IMR-90 (cell line): Measurements from ENCODE around the gene CALML3. TPM values are rescaled to one million over a fixed set of nuclear protein-coding genes. Genes with fewer than 3 reads are reported as not detected.
A peak's percentile ranks its signal among the peaks of the same experiment; 100 is the strongest.

ENCODE experiments used
- ATAC-seq: fragments of 200-7000 bp; cut with Tn5 transposase; 2 replicates; pipeline ENCODE4 v1.9.1; 2020; ENCODE audit warnings: low read depth, mild to moderate bottlenecking, moderate library complexity
- BruUV-seq: library from RNA; stranded (reverse); fragments of 400-500 nt; replicated peaks from 2 replicates; lab custom pipeline; 2021; lab: Mats Ljungman, UMichigan
- CTCF ChIA-PET: fragments of 300-600 bp; formaldehyde crosslinking; extraction: SDS; loops from one replicate; lab custom pipeline; 2021; ENCODE audit warnings: antibody characterized with exemption; lab: Yijun Ruan, JAX
- POLR2A ChIA-PET: fragments of 300-600 bp; sonication (Branson Sonifier 250); formaldehyde crosslinking; loops from one replicate; lab custom pipeline; 2022; ENCODE audit warnings: antibody characterized with exemption; ENCODE audit not compliant: unreplicated experiment; lab: Charles Lee
- DNase-seq: peaks from one replicate; pipeline ENCODE4 v3.0.0; 2013
- H2AFZ ChIP-seq: replicated peaks from 2 replicates; pipeline ENCODE3; 2013; ENCODE audit warnings: low read length, mild to moderate bottlenecking; ENCODE audit not compliant: poor library complexity
- H2AK5ac ChIP-seq: 2 replicates; pipeline ENCODE4 v1.6.1; 2013; ENCODE audit warnings: low read depth, low read length, inconsistent platforms
- H2AK9ac ChIP-seq: replicated peaks from 2 replicates; pipeline ENCODE3; 2013; ENCODE audit warnings: mild to moderate bottlenecking, low read depth, low read length, moderate library complexity; ENCODE audit not compliant: poor library complexity
- H2BK120ac ChIP-seq: 2 replicates; pipeline ENCODE4 v1.6.1; 2013; ENCODE audit warnings: low read depth, low read length, inconsistent platforms
- H2BK15ac ChIP-seq: 3 replicates; pipeline ENCODE4 v1.6.1; 2013; ENCODE audit warnings: low read depth, low read length, inconsistent platforms
- H2BK20ac ChIP-seq: 2 replicates; pipeline ENCODE4 v1.6.1; 2013; ENCODE audit warnings: low read depth, mild to moderate bottlenecking, inconsistent platforms, low read length, moderate library complexity
- H2BK5ac ChIP-seq: 2 replicates; pipeline ENCODE4 v1.6.1; 2013; ENCODE audit warnings: mild to moderate bottlenecking, low read depth, low read length, inconsistent platforms; ENCODE audit not compliant: poor library complexity, severe bottlenecking
- H3K14ac ChIP-seq: replicated peaks from 2 replicates; pipeline ENCODE4 v1.6.1; 2013; ENCODE audit warnings: low read depth, low read length, inconsistent platforms
- H3K18ac ChIP-seq: 2 replicates; pipeline ENCODE4 v1.6.1; 2013; ENCODE audit warnings: low read depth, low read length, control low read depth
- H3K23ac ChIP-seq: 2 replicates; pipeline ENCODE4 v1.6.1; 2013; ENCODE audit warnings: low read depth, low read length, inconsistent platforms
- H3K27ac ChIP-seq: 2 replicates; pipeline ENCODE4 v1.5.1; 2013; ENCODE audit warnings: mild to moderate bottlenecking, control low read depth, low read length; ENCODE audit not compliant: insufficient read depth
- H3K27me3 ChIP-seq: 2 replicates; pipeline ENCODE4 v1.6.1; 2013; ENCODE audit warnings: low read length; ENCODE audit not compliant: control insufficient read depth, insufficient read depth
- H3K36me3 ChIP-seq: 2 replicates; pipeline ENCODE4 v1.6.1; 2013; ENCODE audit warnings: low read length, mixed read lengths; ENCODE audit not compliant: control insufficient read depth, insufficient read depth
- H3K4ac ChIP-seq: 2 replicates; pipeline ENCODE4 v1.6.1; 2013; ENCODE audit warnings: low read depth, low read length, inconsistent platforms
- H3K4me1 ChIP-seq: 2 replicates; pipeline ENCODE4 v1.6.1; 2013; ENCODE audit warnings: low read length, mixed read lengths; ENCODE audit not compliant: control insufficient read depth, insufficient read depth
- H3K4me2 ChIP-seq: 2 replicates; pipeline ENCODE4 v1.6.1; 2013; ENCODE audit warnings: low read depth, mild to moderate bottlenecking, control low read depth, low read length, moderate library complexity
- H3K4me3 ChIP-seq: 2 replicates; pipeline ENCODE4 v1.5.1; 2013; ENCODE audit warnings: low read depth, mild to moderate bottlenecking, control low read depth, low read length, moderate library complexity; ENCODE audit not compliant: insufficient read depth
- H3K56ac ChIP-seq: 2 replicates; pipeline ENCODE4 v1.6.1; 2013; ENCODE audit warnings: low read length, inconsistent platforms; ENCODE audit not compliant: insufficient read depth; ENCODE audit errors: extremely low read depth
- H3K79me1 ChIP-seq, 2 experiments: 2 replicates each; pipeline ENCODE4 v1.6.1; 2013; ENCODE audit warnings: low read length in 2 of 2, inconsistent platforms in 1 of 2, low read depth in 1 of 2
- H3K9ac ChIP-seq: 2 replicates; pipeline ENCODE4 v1.6.1; 2013; ENCODE audit warnings: low read depth, low read length, control low read depth
- H3K9me1 ChIP-seq: 2 replicates; pipeline ENCODE4 v1.6.1; 2013; ENCODE audit warnings: low read length, inconsistent platforms; ENCODE audit not compliant: insufficient read depth
- H3K9me3 ChIP-seq: 2 replicates; pipeline ENCODE4 v1.6.1; 2013; ENCODE audit warnings: low read length; ENCODE audit not compliant: control insufficient read depth, insufficient read depth
- H4K20me1 ChIP-seq: 2 replicates; pipeline ENCODE4 v1.6.1; 2013; ENCODE audit warnings: low read length, inconsistent platforms; ENCODE audit not compliant: insufficient read depth
- H4K5ac ChIP-seq: 2 replicates; pipeline ENCODE4 v1.6.1; 2013; ENCODE audit warnings: mild to moderate bottlenecking, low read depth, low read length, control low read depth
- H4K8ac ChIP-seq, 2 experiments: 2 replicates each; pipeline ENCODE4 v1.6.1; 2013; ENCODE audit warnings: low read depth in 2 of 2, low read length in 2 of 2, control low read depth in 1 of 2, inconsistent platforms in 1 of 2
- H4K91ac ChIP-seq: 2 replicates; pipeline ENCODE4 v1.6.1; 2013; ENCODE audit warnings: low read depth, low read length, inconsistent platforms; ENCODE audit not compliant: insufficient read depth
- FOS ChIP-seq: fragments of 150-350 bp; IDR thresholded peaks from 2 replicates; pipeline ENCODE4 v1.6.1; 2016; ENCODE audit warnings: low read depth, low read length
- WGBS, 2 experiments: methylation state at CpG; one replicate each; pipeline versions ENCODE4 v1.1.5 to v1.1.7; 2013; ENCODE audit warnings: missing lambda C conversion rate in 2 of 2; ENCODE audit not compliant: insufficient read length in 1 of 2; ENCODE audit errors: extremely low coverage in 2 of 2; 5-methylcytosine and 5-hydroxymethylcytosine counted together
- dilution Hi-C: fragments of 300-500 bp; cut with HindIII; formaldehyde crosslinking; loops from one replicate; pipeline ENCODE4 v1.14.3; 2018; ENCODE audit warnings: low sequenced_read_pairs; ENCODE audit not compliant: unreplicated experiment
- in situ Hi-C: fragments of 300-500 bp; cut with MboI; formaldehyde crosslinking; loops from 3 replicates; pipeline ENCODE4 v1.14.3; 2019; ENCODE audit warnings: low sequenced_read_pairs, inconsistent platforms, mixed read lengths
- intact Hi-C: fragments of 100-400 bp; cut with micrococcal nuclease; formaldehyde crosslinking; loops from 2 replicates; pipeline ENCODE4 v1.10.0; 2022
- polyA plus RNA-seq, 3 experiments: library from polyadenylated mRNA; depleted of rRNA; stranded (reverse); fragments of >200 nt; gene quantifications; 2 replicates each; pipeline ENCODE4 v1.2.3, GENCODE V29; 2012; ENCODE audit warnings: low replicate concordance in 1 of 3
- total RNA-seq: library from RNA; depleted of rRNA; stranded (reverse); fragments of >200 nt; gene quantifications from 2 replicates; pipeline ENCODE4 v1.2.3, GENCODE V29; 2012

The CALML3 gene
- total and polyA plus RNA-seq, 2 of the 4 experiments (the other 2 are of a cell fraction), result not detected

DNA sequence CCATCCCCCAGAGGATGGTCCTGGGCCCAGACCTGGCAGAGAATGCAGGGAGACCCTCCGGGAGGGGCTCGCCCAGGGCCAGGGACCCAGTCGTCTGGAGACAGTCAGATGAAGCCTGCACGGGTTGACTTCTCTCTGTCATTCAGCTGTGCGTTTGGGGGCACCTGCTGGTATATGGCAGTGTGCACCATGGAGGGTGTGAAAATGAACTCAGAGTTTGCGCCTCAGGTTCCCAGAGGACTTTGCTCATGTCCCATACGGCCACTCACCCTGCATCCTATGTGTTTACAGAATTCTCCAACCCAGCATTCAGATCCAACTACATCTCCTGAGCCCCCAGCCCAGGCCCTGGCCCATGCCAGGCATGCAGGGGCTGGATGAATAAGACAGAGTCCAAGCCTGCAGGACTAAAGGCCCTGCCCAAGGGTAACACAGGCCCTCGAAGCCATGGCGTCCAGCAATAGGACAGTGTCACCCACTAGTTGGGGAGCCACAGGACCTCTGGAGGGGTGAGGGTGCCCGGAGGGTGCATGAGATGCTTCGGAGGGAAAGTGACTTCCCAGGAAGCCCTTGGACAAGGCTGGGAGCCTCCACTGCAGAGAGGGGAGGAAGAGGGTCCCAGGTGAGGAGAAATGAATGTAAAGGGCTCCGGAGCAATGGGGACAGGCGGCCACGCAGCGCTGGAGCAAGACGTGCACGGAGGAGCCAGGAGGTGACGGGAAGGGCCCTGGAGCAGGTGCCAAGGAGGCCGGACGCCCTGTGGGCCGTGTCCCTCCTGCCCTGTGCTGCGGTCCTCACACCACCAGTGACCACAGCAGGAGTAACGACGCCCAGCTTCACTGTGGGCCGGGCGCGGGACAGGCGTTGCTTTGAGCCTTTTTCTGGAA is 36.3 kb downstream of the CALML3 start:
- peak overlapping the region; percentile 92 for H2BK20ac ChIP-seq
- peaks cover 0 to 7% of the 10 kb centered on the region in 2 experiments; a peak in 1 of 4 replicates for H3K79me1 ChIP-seq
- DNase-seq (no peak), ATAC-seq (no peak)
- no peaks in the 10 kb centered on the region for H3K36me3 ChIP-seq
- H2AK5ac ChIP-seq, result peak overlapping the region; percentile 92
- H3K4ac ChIP-seq, result peak overlapping the region; percentile 96
- H2BK5ac ChIP-seq, result peak overlapping the region; percentile 69
- H3K27me3 ChIP-seq, result no peaks in the 10 kb centered on the region
- H4K5ac ChIP-seq, result no peak overlapping the region
- H4K8ac ChIP-seq, result peak overlapping the region; percentile 70 to 88; a peak in 3 of 4 replicates
- dilution Hi-C loops, result no loop called here
- in situ Hi-C loops, result no loop called here
- H3K9me1 ChIP-seq, result peaks cover 26% of the 10 kb centered on the region
- no peak for TF ChIP-seq FOS
- no peak overlapping the region for H3K18ac ChIP-seq
- no peak overlapping the region for H3K4me3 ChIP-seq
- H4K91ac ChIP-seq, result peak overlapping the region; percentile 97
- no TSS peak for BruUV-seq
- WGBS, 2 experiments, result 91% methylated on average over 10 of the region's 28 CpGs; no CpG with 5 or more reads in 1 of the 2 experiments
- intact Hi-C loops, result no loop called here
- H4K20me1 ChIP-seq, result no peaks in the 10 kb centered on the region
- H3K14ac ChIP-seq, result peak overlapping the region; percentile 71
- H3K4me2 ChIP-seq, result no peak overlapping the region
- peak overlapping the region; percentile 93; the same call in 2 of the 3 replicates for H2BK15ac ChIP-seq
- no peaks in the 10 kb centered on the region for H3K9me3 ChIP-seq
- CTCF ChIA-PET, result no interaction called here
- no peak overlapping the region for H3K56ac ChIP-seq
- H3K27ac ChIP-seq, result no peak overlapping the region
- H2BK120ac ChIP-seq, result peak overlapping the region; percentile 95
- H3K9ac ChIP-seq, result no peak overlapping the region
- peaks cover 40% of the 10 kb centered on the region for H3K4me1 ChIP-seq
- POLR2A ChIA-PET, result no interaction called here
- peak overlapping the region; percentile 47; the same call in 1 of the 2 replicates for H3K23ac ChIP-seq
- peak overlapping the region; percentile 70 for H2AK9ac ChIP-seq
- peak overlapping the region; percentile 51 for H2AFZ ChIP-seq
